ENCODE results near the gene IFNA4.

IFNA4 gene

GRCh38 chr9:21165516-21165915 is 21.9 kb downstream of the IFNA4 start:
- no peak for DNase-seq

- DNase-seq: no peak
Measured at GRCh38 chr9:21160178-21160577, 27.2 kb downstream of the IFNA4 start.

GRCh38 chr9:21155501-21155900 is 31.9 kb downstream of the IFNA4 start:
- DNase-seq: no peak

- no peak for DNase-seq
Measured at GRCh38 chr9:21154018-21154608, 33.3 kb downstream of the IFNA4 start.

- DNase-seq: no peak
Measured at GRCh38 chr9:21153336-21154017, 33.9 kb downstream of the IFNA4 start.

GRCh38 chr9:21144603-21145002 is 42.8 kb downstream of the IFNA4 start:
- no peak for DNase-seq

- DNase-seq: no peak
Measured at GRCh38 chr9:21141427-21141882, 45.9 kb downstream of the IFNA4 start, which contains the start of gene IFNW1. Gene IFNW1, minus strand, starts transcription at chr9:21141832. Its CDS starts 262 bp downstream, at chr9:21141570.

- DNase-seq: no peak
Measured at GRCh38 chr9:21137020-21137419, 50.4 kb downstream of the IFNA4 start.

Data from stimulated activated CD4-positive, alpha-beta T cell treated with anti-CD3 and anti-CD28 coated beads, Interleukin-1b, Interleukin-23, amount 100 ng/mL, for 48 hours (primary cell).